H9 (cell line): ENCODE measurements around the gene TTN. TPM values are rescaled to one million over a fixed set of nuclear protein-coding genes. Genes with fewer than 3 reads are reported as not detected.

Experiments used
- DNase-seq: peaks from one replicate; pipeline ENCODE4 v3.0.0-alpha.2; 2017
- H2AFZ ChIP-seq: one replicate; pipeline ENCODE4 v1.6.1; 2013; ENCODE audit warnings: mild to moderate bottlenecking, low read length, control low read depth, moderate library complexity
- H2AK5ac ChIP-seq: 2 replicates; pipeline ENCODE4 v1.6.1; 2013; ENCODE audit warnings: low read length, control low read depth, mixed read lengths; ENCODE audit not compliant: insufficient read length
- H2BK120ac ChIP-seq: one replicate; pipeline ENCODE4 v1.6.1; 2013; ENCODE audit warnings: low read depth, mild to moderate bottlenecking, low read length, control low read depth, inconsistent platforms; ENCODE audit not compliant: poor library complexity, severe bottlenecking
- H2BK12ac ChIP-seq: 2 replicates; pipeline ENCODE4 v1.6.1; 2013; ENCODE audit warnings: low read length, control low read depth, mixed read lengths, low read depth; ENCODE audit not compliant: insufficient read length
- H2BK15ac ChIP-seq: 2 replicates; pipeline ENCODE4 v1.6.1; 2013; ENCODE audit warnings: low read depth, low read length, control low read depth
- H2BK20ac ChIP-seq: one replicate; pipeline ENCODE4 v1.6.1; 2013; ENCODE audit warnings: low read depth, mild to moderate bottlenecking, low read length, control low read depth, inconsistent platforms; ENCODE audit not compliant: poor library complexity, severe bottlenecking
- H2BK5ac ChIP-seq: 2 replicates; pipeline ENCODE4 v1.6.1; 2013; ENCODE audit warnings: low read length, control low read depth, mixed read lengths; ENCODE audit not compliant: insufficient read length
- H3K14ac ChIP-seq: 2 replicates; pipeline ENCODE4 v1.6.1; 2013; ENCODE audit warnings: low read length, control low read depth; ENCODE audit not compliant: insufficient read depth
- H3K18ac ChIP-seq: 2 replicates; pipeline ENCODE4 v1.6.1; 2013; ENCODE audit warnings: low read depth, mild to moderate bottlenecking, mixed read lengths, low read length, control low read depth; ENCODE audit not compliant: insufficient read length
- H3K23ac ChIP-seq: 2 replicates; pipeline ENCODE4 v1.6.1; 2013; ENCODE audit warnings: low read length, control low read depth, mixed read lengths, low read depth; ENCODE audit not compliant: insufficient read length
- H3K23me2 ChIP-seq: 2 replicates; pipeline ENCODE4 v1.6.1; 2013; ENCODE audit warnings: low read depth, mild to moderate bottlenecking, mixed read lengths, low read length, control low read depth; ENCODE audit not compliant: insufficient read length, poor library complexity, severe bottlenecking
- H3K27ac ChIP-seq: 2 replicates; pipeline ENCODE4 v1.5.1; 2013; ENCODE audit warnings: low read length, control low read depth, mixed read lengths, low read depth; ENCODE audit not compliant: insufficient read length
- H3K27me3 ChIP-seq: 2 replicates; pipeline ENCODE4 v1.6.1; 2013; ENCODE audit warnings: low read length, control low read depth, inconsistent platforms; ENCODE audit not compliant: insufficient read depth
- H3K4ac ChIP-seq: 2 replicates; pipeline ENCODE4 v1.6.1; 2013; ENCODE audit warnings: low read depth, mild to moderate bottlenecking, control low read depth, inconsistent platforms, low read length, moderate library complexity
- H3K4me1 ChIP-seq: 2 replicates; pipeline ENCODE4 v1.6.1; 2013; ENCODE audit warnings: low read length, control low read depth, inconsistent platforms; ENCODE audit not compliant: insufficient read depth
- H3K4me2 ChIP-seq: 2 replicates; pipeline ENCODE4 v1.6.1; 2013; ENCODE audit warnings: low read length, control low read depth, mixed read lengths; ENCODE audit not compliant: insufficient read length, insufficient read depth
- H3K56ac ChIP-seq: 2 replicates; pipeline ENCODE4 v1.6.1; 2013; ENCODE audit warnings: low read depth, mild to moderate bottlenecking, mixed read lengths, low read length, control low read depth; ENCODE audit not compliant: insufficient read length
- H3K79me1 ChIP-seq: 2 replicates; pipeline ENCODE4 v1.6.1; 2013; ENCODE audit warnings: low read depth, mild to moderate bottlenecking, moderate library complexity, low read length, control low read depth, inconsistent platforms; ENCODE audit not compliant: insufficient read depth, poor library complexity, severe bottlenecking
- H3K79me2 ChIP-seq: 2 replicates; pipeline ENCODE4 v1.6.1; 2013; ENCODE audit warnings: low read length, control low read depth, inconsistent platforms; ENCODE audit not compliant: insufficient read depth
- H3K9ac ChIP-seq: 2 replicates; pipeline ENCODE4 v1.6.1; 2013; ENCODE audit warnings: low read length, control low read depth, mixed read lengths; ENCODE audit not compliant: insufficient read length; ENCODE audit errors: extremely low read depth
- H3K9me3 ChIP-seq: one replicate; pipeline ENCODE4 v1.6.1; 2013; ENCODE audit warnings: low read depth, low read length, inconsistent platforms; ENCODE audit not compliant: control insufficient read depth
- H3T11ph ChIP-seq: one replicate; pipeline ENCODE4 v1.6.1; 2013; ENCODE audit warnings: mild to moderate bottlenecking, low read length, control low read depth, inconsistent platforms
- H4K20me1 ChIP-seq: one replicate; pipeline ENCODE4 v1.6.1; 2013; ENCODE audit not compliant: control insufficient read depth, insufficient read length, insufficient read depth
- H4K5ac ChIP-seq: 2 replicates; pipeline ENCODE4 v1.6.1; 2013; ENCODE audit warnings: low read depth, mild to moderate bottlenecking, mixed read lengths, low read length, control low read depth; ENCODE audit not compliant: insufficient read length
- H4K8ac ChIP-seq: replicated peaks from 2 replicates; pipeline ENCODE4 v1.6.1; 2013; ENCODE audit warnings: low read length, control low read depth, mixed read lengths, low read depth; ENCODE audit not compliant: insufficient read length
- H4K91ac ChIP-seq: 2 replicates; pipeline ENCODE4 v1.6.1; 2013; ENCODE audit warnings: low read depth, mild to moderate bottlenecking, moderate library complexity, mixed read lengths, low read length, control low read depth; ENCODE audit not compliant: insufficient read length
- H3K27ac Mint-ChIP-seq, 3 experiments: 2 replicates in 2 of 3; 3 replicates in 1 of 3; pipeline ENCODE4 v1.8.0; 2020 to 2021; ENCODE audit warnings: mixed read lengths in 3 of 3, mild to moderate bottlenecking in 1 of 3, moderate library complexity in 1 of 3
- H3K27me3 Mint-ChIP-seq: 2 replicates; pipeline ENCODE4 v1.8.0; 2021; ENCODE audit warnings: low read depth, mild to moderate bottlenecking, moderate library complexity, mixed read lengths
- H3K36me3 Mint-ChIP-seq, 3 experiments: 2 replicates in 2 of 3; 3 replicates in 1 of 3; pipeline ENCODE4 v1.8.0; 2020 to 2021; ENCODE audit warnings: low read depth in 3 of 3, mixed read lengths in 3 of 3; ENCODE audit not compliant: insufficient read depth in 1 of 3
- H3K4me1 Mint-ChIP-seq, 2 experiments: 2 replicates each; pipeline ENCODE4 v1.8.0; 2020; ENCODE audit warnings: mixed read lengths in 2 of 2
- H3K4me3 Mint-ChIP-seq, 2 experiments: 2 replicates in 1 of 2; 3 replicates in 1 of 2; pipeline ENCODE4 v1.8.0; 2020 to 2021; ENCODE audit warnings: mild to moderate bottlenecking in 2 of 2, mixed read lengths in 2 of 2, moderate library complexity in 1 of 2
- H3K9me3 Mint-ChIP-seq, 2 experiments: 2 replicates in 1 of 2; 3 replicates in 1 of 2; pipeline ENCODE4 v1.8.0; 2020; ENCODE audit warnings: mild to moderate bottlenecking in 2 of 2, mixed read lengths in 2 of 2, moderate library complexity in 1 of 2
- WGBS: extraction: QIAGEN DNeasy Blood & Tissue Kit; methylation state at CpG from one replicate; pipeline ENCODE4 v1.1.7; 2013; ENCODE audit warnings: missing lambda C conversion rate, low lambda C conversion rate, mixed read lengths; ENCODE audit not compliant: insufficient read length; ENCODE audit errors: extremely low coverage; 5-methylcytosine and 5-hydroxymethylcytosine counted together
- total RNA-seq: library from RNA; stranded (reverse); gene quantifications from 2 replicates; pipeline ENCODE4 v1.2.1, GENCODE V29; 2021
- TF ChIP-seq, protein P1 (sequence below): fragments of 200-600 bp; sonication (generic); conservative IDR thresholded peaks from 3 replicates; pipeline ENCODE4 v1.8.0; 2021; ENCODE audit warnings: antibody characterized with exemption, mild to moderate bottlenecking

TTN gene
- total RNA-seq, 1 experiment from 2014 or later: 0.70 TPM

DNA sequence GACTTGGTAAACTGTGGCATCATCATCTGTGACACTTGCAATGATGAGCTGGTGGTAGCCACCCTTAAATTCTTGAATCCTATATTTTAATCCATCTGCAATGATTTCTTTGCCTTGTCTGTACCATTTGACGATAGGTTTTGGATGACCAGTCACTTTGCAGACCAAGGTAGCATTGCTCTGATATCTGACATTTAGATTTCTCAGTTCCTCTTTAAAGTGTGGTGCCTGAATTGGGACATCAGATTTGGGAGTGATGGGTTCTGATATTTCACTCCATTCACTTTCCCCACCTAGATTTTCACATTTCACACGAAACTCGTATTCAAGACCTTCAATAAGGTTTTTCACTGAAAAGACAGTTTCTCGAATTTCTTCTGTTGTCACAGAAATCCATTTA is 271.2 kb downstream of the TTN start:
- H3K4me1 Mint-ChIP-seq: no peaks in the 10 kb centered on the region

More for the DNA sequence above, 271.2 kb downstream of the TTN start:
- H4K5ac ChIP-seq: no peak overlapping the region
- no peak overlapping the region for H4K91ac ChIP-seq
- no peak overlapping the region for H2AFZ ChIP-seq
- Mint-ChIP-seq H3K36me3 (peaks cover 29 to 71% (median 66%) of the 10 kb centered on the region in 3 experiments), H3K27ac (no peak overlapping the region), H3K4me3 (no peak overlapping the region), H3K27me3 (no peaks in the 10 kb centered on the region), H3K9me3 (no peaks in the 10 kb centered on the region)
- H4K8ac ChIP-seq: no peak overlapping the region
- no peak overlapping the region for H3K4me2 ChIP-seq
- H3K23ac ChIP-seq: no peak overlapping the region
- no peaks in the 10 kb centered on the region for H3K27me3 ChIP-seq
- no peak overlapping the region for H3K4ac ChIP-seq
- no peak overlapping the region for H3K27ac ChIP-seq
- H3K18ac ChIP-seq: no peak overlapping the region
- no peaks in the 10 kb centered on the region for H3K23me2 ChIP-seq
- H2AK5ac ChIP-seq: no peak overlapping the region
- TF ChIP-seq, protein P1, sequence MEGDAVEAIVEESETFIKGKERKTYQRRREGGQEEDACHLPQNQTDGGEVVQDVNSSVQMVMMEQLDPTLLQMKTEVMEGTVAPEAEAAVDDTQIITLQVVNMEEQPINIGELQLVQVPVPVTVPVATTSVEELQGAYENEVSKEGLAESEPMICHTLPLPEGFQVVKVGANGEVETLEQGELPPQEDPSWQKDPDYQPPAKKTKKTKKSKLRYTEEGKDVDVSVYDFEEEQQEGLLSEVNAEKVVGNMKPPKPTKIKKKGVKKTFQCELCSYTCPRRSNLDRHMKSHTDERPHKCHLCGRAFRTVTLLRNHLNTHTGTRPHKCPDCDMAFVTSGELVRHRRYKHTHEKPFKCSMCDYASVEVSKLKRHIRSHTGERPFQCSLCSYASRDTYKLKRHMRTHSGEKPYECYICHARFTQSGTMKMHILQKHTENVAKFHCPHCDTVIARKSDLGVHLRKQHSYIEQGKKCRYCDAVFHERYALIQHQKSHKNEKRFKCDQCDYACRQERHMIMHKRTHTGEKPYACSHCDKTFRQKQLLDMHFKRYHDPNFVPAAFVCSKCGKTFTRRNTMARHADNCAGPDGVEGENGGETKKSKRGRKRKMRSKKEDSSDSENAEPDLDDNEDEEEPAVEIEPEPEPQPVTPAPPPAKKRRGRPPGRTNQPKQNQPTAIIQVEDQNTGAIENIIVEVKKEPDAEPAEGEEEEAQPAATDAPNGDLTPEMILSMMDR: no peak
- no peak overlapping the region for H2BK15ac ChIP-seq
- no CpG with 5 or more reads among the region's 4 CpGs for WGBS
- H2BK12ac ChIP-seq: no peak overlapping the region
- no peaks in the 10 kb centered on the region for H3K9me3 ChIP-seq
- H3K4me1 ChIP-seq: no peaks in the 10 kb centered on the region
- no peak overlapping the region for H2BK20ac ChIP-seq
- H2BK5ac ChIP-seq: no peak overlapping the region
- no peak overlapping the region for H3K14ac ChIP-seq
- no peaks in the 10 kb centered on the region for H3K79me2 ChIP-seq
- H3K79me1 ChIP-seq: peaks cover 9% of the 10 kb centered on the region
- H4K20me1 ChIP-seq: no peaks in the 10 kb centered on the region
- H3K9ac ChIP-seq: no peak overlapping the region
- no peak overlapping the region for H2BK120ac ChIP-seq
- no peak overlapping the region for H3K56ac ChIP-seq
- DNase-seq: no peak
- H3T11ph ChIP-seq: no peak overlapping the region
